Heart right ventricle (tissue), 16 donors: Measurements from ENCODE around the gene PTPRE. TPM values are rescaled to one million over a fixed set of nuclear protein-coding genes. Genes with fewer than 3 reads are reported as not detected.

ENCODE experiments used
- ATAC-seq, 8 donors: fragments of 200-7000 bp; cut with Tn5 transposase; one replicate each; pipeline ENCODE4 v1.9.1; 2020; ENCODE audit warnings: mild to moderate bottlenecking in 8 of 8, moderate library complexity in 8 of 8, moderate number of reproducible peaks in 1 of 8
- DNase-seq, 2 donors: peaks; one replicate each; pipeline ENCODE4 v3.0.0-alpha.2; 2020
- H3K27ac ChIP-seq, 10 donors: fragments of 200-600 bp; sonication (generic) in 2 of 10; one replicate each; pipeline versions ENCODE4 v1.5.0 to v1.8.0; 2020 to 2022; ENCODE audit warnings: mild to moderate bottlenecking in 3 of 10
- H3K27me3 ChIP-seq, 7 donors: fragments of 200-600 bp; one replicate each; pipeline ENCODE4 v1.8.0; 2021 to 2022; ENCODE audit warnings: mild to moderate bottlenecking in 2 of 7
- H3K36me3 ChIP-seq, 9 donors: fragments of 200-600 bp; sonication (generic) in 1 of 9; one replicate each; pipeline versions ENCODE4 v1.5.0 to v1.8.0; 2020 to 2022; ENCODE audit warnings: mild to moderate bottlenecking in 2 of 9
- H3K4me1 ChIP-seq, 9 donors: fragments of 200-600 bp; sonication (generic) in 1 of 9; one replicate each; pipeline versions ENCODE4 v1.5.0 to v1.8.0; 2020 to 2022; ENCODE audit warnings: mild to moderate bottlenecking in 4 of 9
- H3K4me3 ChIP-seq, 10 donors: fragments of 200-600 bp; sonication (generic) in 2 of 10; one replicate each; pipeline versions ENCODE4 v1.5.0 to v1.8.0; 2020 to 2022; ENCODE audit warnings: mild to moderate bottlenecking in 7 of 10, moderate library complexity in 2 of 10
- H3K9me3 ChIP-seq, 11 donors: fragments of 200-600 bp in 10 of 11; sonication (generic) in 2 of 11; one replicate each; pipeline versions ENCODE4 v1.5.0 to v1.8.0; 2013 to 2022; ENCODE audit warnings: mild to moderate bottlenecking in 2 of 11, control low read depth in 1 of 11, moderate library complexity in 1 of 11
- CTCF ChIP-seq, 9 donors: fragments of 200-600 bp; sonication (generic) in 2 of 9; IDR thresholded peaks; one replicate each; pipeline versions ENCODE4 v1.5.0 to v1.8.0; 2021 to 2022; ENCODE audit warnings: antibody characterized with exemption in 9 of 9, mild to moderate bottlenecking in 5 of 9, moderate library complexity in 1 of 9
- WGBS, 2 donors: extraction: QIAGEN DNeasy Blood & Tissue Kit; methylation state at CpG; one replicate each; pipeline ENCODE4 v1.1.7; 2013; ENCODE audit warnings: inconsistent platforms in 1 of 2; 5-methylcytosine and 5-hydroxymethylcytosine counted together
- intact Hi-C, 10 donors: fragments of 100-400 bp; cut with DNase I; formaldehyde crosslinking; loops; one replicate each; pipeline versions ENCODE4 v1.11.1 to v1.14.2; 2022
- polyA plus RNA-seq, 2 donors: library from polyadenylated mRNA; stranded (reverse); fragments of 200-250 nt; gene quantifications; one replicate each; pipeline ENCODE4 v1.2.3, GENCODE V29; 2013
- total RNA-seq, 10 donors: library from RNA; stranded (reverse); fragmentation: NEBNext Ultra II Directional in 3 of 10; extraction: Animal tissue kit (Norgen Biotek cat#: 25700) in 3 of 10; gene quantifications; one replicate each; pipeline versions ENCODE4 v1.2.1 to v1.2.4, GENCODE V29; 2021 to 2023
- donor health status: Arrhythmogenic right ventricular cardiomyopathy.
- donor health status: ischemic (EF 13 %, LVEDD 7.1; RV severe dilation, severe dysfunction).
- donor health status: healthy with polysubstance abuse.
- donor health status: DM: no; HTN: yes; CAD: no.
- donor health status: DM: no; HTN: no; CAD: no.
- donor health status: ischemic (EF 25% LVEDD 6.9; RV normal size, moderate dysfunction).
- donor health status: ischemic (EF 25% LVEDD 5.7; RV mildly dilated, moderate dysfunction).
- donor health status: healthy.
- donor health status: DM: yes; HTN: yes; CAD: no.
- donor health status: Ischemic cardiomyopathy.
- donor health status: ischemic (EF 35%, LVEDD 5.7; RV mildly dilated, moderate dysfunction).
- donor health status: nonischemic (EF 11% LVEDD 7.7; RV severe dilation, severe dysfunction).
- donor health status: DM: yes; HTN: yes; CAD: no.
- donor health status: PGD.
- donor health status: ischemic (EF 29% LVEDD 5.4; RV normal size, mild dysfunction).
- donor health status: nonischemic (EF 23%, LVEDD 6.1; RV moderate dilation, normal function).

PTPRE gene
- total and polyA plus RNA-seq, 12 donors = 6.1 to 42.8 (median 22.1) TPM

- DNase-seq = no peak
- ATAC-seq = peak in 7 of 8 donors; percentile 12 to 43 (median 28)
- TF ChIP-seq CTCF (IDR thresholded peaks at IDR 0.05) = no peak
- no peaks in the 10 kb centered on the region for H3K9me3 ChIP-seq
- 79 to 88% methylated on average over 17 of the region's 17 CpGs for WGBS, 2 donors
- peaks cover 0 to 67% (median 36%) of the 10 kb centered on the region in 9 donors for H3K4me1 ChIP-seq
- no peaks in the 10 kb centered on the region for H3K27me3 ChIP-seq
- peaks cover 0 to 97% (median 14%) of the 10 kb centered on the region in 9 donors for H3K36me3 ChIP-seq
- H3K27ac ChIP-seq = peak overlapping the region in 6 of 10 donors; percentile 20 to 95 (median 61)
- peak overlapping the region in 1 of 10 donors; percentile 22 for H3K4me3 ChIP-seq
- intact Hi-C loops = loop anchor here in 8 of 10 donors (5.0 to 10.0 kb wide), 8 partner anchors 38 to 350 kb away; partner anchors contain the start of gene PTPRE (in 3 of the 8)
These were observed 158.2 kb downstream of the PTPRE start for GRCh38 chr10:128064970-128065580.

- peaks cover 0 to 60% (median 36%) of the 10 kb centered on the region in 9 donors for H3K4me1 ChIP-seq
- intact Hi-C loops = loop anchor here in 8 of 10 donors (2.0 to 10.0 kb wide), 9 partner anchors 15 to 351 kb away; partner anchors contain the start of gene PTPRE (in 3 of the 8)
- H3K27me3 ChIP-seq = no peaks in the 10 kb centered on the region
- peaks cover 0 to 97% (median 20%) of the 10 kb centered on the region in 9 donors for H3K36me3 ChIP-seq
- WGBS, 2 donors = 96 to 97% methylated on average over 13 of the region's 13 CpGs
- TF ChIP-seq CTCF (IDR thresholded peaks at IDR 0.05) = no peak
- no peak for ATAC-seq
- H3K4me3 ChIP-seq = no peak overlapping the region
- no peak for DNase-seq
- H3K9me3 ChIP-seq = no peaks in the 10 kb centered on the region
- H3K27ac ChIP-seq = peak overlapping the region in 1 of 10 donors; percentile 95
These were observed 159.1 kb downstream of the PTPRE start for GRCh38 chr10:128065881-128066534.

GRCh38 chr10:128066870-128067382, 160.0 kb downstream of the PTPRE start:
- no peak for TF ChIP-seq CTCF (IDR thresholded peaks at IDR 0.05)
- DNase-seq (no peak), ATAC-seq (no peak)
- no peak overlapping the region for H3K4me3 ChIP-seq
- 86 to 97% methylated on average over 13 of the region's 13 CpGs for WGBS, 2 donors
- intact Hi-C loops = loop anchor here in 8 of 10 donors (2.0 to 10.0 kb wide), 9 partner anchors 16 to 352 kb away; partner anchors contain the start of gene PTPRE (in 3 of the 8)
- no peak overlapping the region for H3K27ac ChIP-seq
- peaks cover 0 to 51% (median 34%) of the 10 kb centered on the region in 9 donors for H3K4me1 ChIP-seq
- no peaks in the 10 kb centered on the region for H3K27me3 ChIP-seq
- peaks cover 0 to 97% (median 21%) of the 10 kb centered on the region in 9 donors for H3K36me3 ChIP-seq
- H3K9me3 ChIP-seq = no peaks in the 10 kb centered on the region

- ATAC-seq (no peak), DNase-seq (no peak)
- 95% methylated on average over 25 of the region's 25 CpGs for WGBS, 2 donors
- peaks cover 0 to 42% (median 27%) of the 10 kb centered on the region in 9 donors for H3K4me1 ChIP-seq
- H3K36me3 ChIP-seq = peaks cover 0 to 97% (median 23%) of the 10 kb centered on the region in 9 donors
- no peak for TF ChIP-seq CTCF (IDR thresholded peaks at IDR 0.05)
- H3K27ac ChIP-seq = peak overlapping the region in 1 of 10 donors; percentile 31
- H3K9me3 ChIP-seq = no peaks in the 10 kb centered on the region
- H3K4me3 ChIP-seq = no peak overlapping the region
- intact Hi-C loops = loop anchor here (1.0 to 10.0 kb wide), 15 partner anchors 17 to 353 kb away; partner anchors contain the start of gene PTPRE (in 8 of the 10)
- H3K27me3 ChIP-seq = no peaks in the 10 kb centered on the region
These were observed 160.9 kb downstream of the PTPRE start for GRCh38 chr10:128067691-128068397.
